Lower lobe of right lung (tissue), 2 donors: ENCODE results near the gene KIF26B. TPM values are rescaled to one million over a fixed set of nuclear protein-coding genes. Genes with fewer than 3 reads are reported as not detected.
"Not testable (repeated sequence)": the region's sequence is repeated elsewhere in the genome, so short reads cannot be mapped to it uniquely, and the experiment has no call there.

Source experiments
- ATAC-seq, 2 donors: fragments of 200-7000 bp; cut with Tn5 transposase; one replicate each; pipeline ENCODE4 v1.9.1; 2020 to 2022; ENCODE audit warnings: mild to moderate bottlenecking in 2 of 2, moderate library complexity in 2 of 2
- DNase-seq: peaks from one replicate; pipeline ENCODE4 v3.0.0-alpha.2; 2020
- H3K27ac ChIP-seq: fragments of 200-600 bp; one replicate; pipeline ENCODE4 v1.8.0; 2022
- H3K27me3 ChIP-seq: fragments of 200-600 bp; one replicate; pipeline ENCODE4 v1.8.0; 2022; ENCODE audit warnings: low read depth
- H3K36me3 ChIP-seq: fragments of 200-600 bp; one replicate; pipeline ENCODE4 v1.8.0; 2022; ENCODE audit warnings: mild to moderate bottlenecking
- H3K4me1 ChIP-seq: fragments of 200-600 bp; one replicate; pipeline ENCODE4 v1.8.0; 2022
- H3K4me3 ChIP-seq: fragments of 200-600 bp; one replicate; pipeline ENCODE4 v1.8.0; 2022; ENCODE audit warnings: mild to moderate bottlenecking
- H3K9me3 ChIP-seq: fragments of 200-600 bp; one replicate; pipeline ENCODE4 v1.8.0; 2022
- intact Hi-C: fragments of 100-400 bp; cut with DNase I; formaldehyde crosslinking; loops from one replicate; pipeline ENCODE4 v1.11.0; 2022
- total RNA-seq: library from RNA; stranded (reverse); fragmentation: NEBNext Ultra II Directional; extraction: Animal tissue kit (Norgen Biotek cat#: 25700); gene quantifications from one replicate; pipeline ENCODE4 v1.2.1, GENCODE V29; 2021
- TF ChIP-seq, protein P1 (sequence below): fragments of 200-600 bp; IDR thresholded peaks from one replicate; pipeline ENCODE4 v1.8.0; 2022; ENCODE audit warnings: antibody characterized with exemption, mild to moderate bottlenecking
- donor health status: DM: no; HTN: yes; CAD: no; lungs with severe emphysema.

The KIF26B gene
- total RNA-seq, 1 donor from 2014 or later: 1.2 TPM

GRCh38 chr1:245671349-245671748 is 516.6 kb downstream of the KIF26B start:
- TF ChIP-seq, protein P1, sequence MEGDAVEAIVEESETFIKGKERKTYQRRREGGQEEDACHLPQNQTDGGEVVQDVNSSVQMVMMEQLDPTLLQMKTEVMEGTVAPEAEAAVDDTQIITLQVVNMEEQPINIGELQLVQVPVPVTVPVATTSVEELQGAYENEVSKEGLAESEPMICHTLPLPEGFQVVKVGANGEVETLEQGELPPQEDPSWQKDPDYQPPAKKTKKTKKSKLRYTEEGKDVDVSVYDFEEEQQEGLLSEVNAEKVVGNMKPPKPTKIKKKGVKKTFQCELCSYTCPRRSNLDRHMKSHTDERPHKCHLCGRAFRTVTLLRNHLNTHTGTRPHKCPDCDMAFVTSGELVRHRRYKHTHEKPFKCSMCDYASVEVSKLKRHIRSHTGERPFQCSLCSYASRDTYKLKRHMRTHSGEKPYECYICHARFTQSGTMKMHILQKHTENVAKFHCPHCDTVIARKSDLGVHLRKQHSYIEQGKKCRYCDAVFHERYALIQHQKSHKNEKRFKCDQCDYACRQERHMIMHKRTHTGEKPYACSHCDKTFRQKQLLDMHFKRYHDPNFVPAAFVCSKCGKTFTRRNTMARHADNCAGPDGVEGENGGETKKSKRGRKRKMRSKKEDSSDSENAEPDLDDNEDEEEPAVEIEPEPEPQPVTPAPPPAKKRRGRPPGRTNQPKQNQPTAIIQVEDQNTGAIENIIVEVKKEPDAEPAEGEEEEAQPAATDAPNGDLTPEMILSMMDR: no peak
- Histone ChIP-seq H3K36me3 (no peaks in the 10 kb centered on the region), H3K9me3 (no peaks in the 10 kb centered on the region), H3K4me3 (no peak overlapping the region), H3K4me1 (no peaks in the 10 kb centered on the region), H3K27ac (no peak overlapping the region), H3K27me3 (no peaks in the 10 kb centered on the region)
- DNase-seq (no peak), ATAC-seq (no peak)
- intact Hi-C loops: no loop called here

- intact Hi-C loops: no loop called here
- no peaks in the 10 kb centered on the region for H3K36me3 ChIP-seq
- TF ChIP-seq, protein P1: no peak
- H3K9me3 ChIP-seq: no peaks in the 10 kb centered on the region
- ATAC-seq (no peak), DNase-seq (no peak)
- H3K27me3 ChIP-seq: no peaks in the 10 kb centered on the region
- H3K4me1 ChIP-seq: no peaks in the 10 kb centered on the region
- no peak overlapping the region for H3K27ac ChIP-seq
- no peak overlapping the region for H3K4me3 ChIP-seq
These were observed 517.4 kb downstream of the KIF26B start for GRCh38 chr1:245671966-245672767.

GRCh38 chr1:245672836-245673656 is 518.3 kb downstream of the KIF26B start:
- DNase-seq, H3K36me3 ChIP-seq, ATAC-seq, H3K9me3 ChIP-seq, H3K27me3 ChIP-seq, H3K4me1 ChIP-seq, H3K27ac ChIP-seq, intact Hi-C loops, H3K4me3 ChIP-seq: not testable (repeated sequence)

DNA sequence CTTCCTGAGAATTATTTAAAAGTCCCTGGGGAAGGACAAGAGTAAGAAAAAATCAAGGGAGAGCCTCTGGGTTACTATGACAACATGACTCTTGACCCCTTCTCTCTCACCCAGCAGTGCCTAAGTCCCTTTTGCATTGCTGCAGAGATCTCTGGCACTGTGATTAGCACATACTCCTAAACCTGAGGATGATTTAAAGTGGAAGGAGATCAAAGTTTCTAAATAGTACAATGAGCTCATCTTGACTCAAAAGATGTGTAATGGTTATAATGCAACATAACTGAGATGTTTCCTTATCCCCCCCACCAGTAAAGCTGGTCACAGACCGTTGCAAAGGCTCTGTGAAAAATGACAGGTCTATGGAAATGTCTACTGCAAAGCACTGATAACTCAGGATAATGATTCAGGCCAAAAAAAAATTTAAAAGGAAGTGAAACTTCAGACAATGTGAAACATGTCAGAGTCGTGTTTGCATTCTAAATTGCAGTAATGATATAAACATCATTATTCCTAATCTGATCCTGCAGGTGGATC is 519.2 kb downstream of the KIF26B start:
- H3K9me3 ChIP-seq: no peaks in the 10 kb centered on the region
- H3K27ac ChIP-seq: no peak overlapping the region
- no peaks in the 10 kb centered on the region for H3K36me3 ChIP-seq
- no peak overlapping the region for H3K4me3 ChIP-seq
- DNase-seq (no peak), ATAC-seq (no peak)
- H3K27me3 ChIP-seq: no peaks in the 10 kb centered on the region
- no peaks in the 10 kb centered on the region for H3K4me1 ChIP-seq
- TF ChIP-seq, protein P1: no peak
- intact Hi-C loops: no loop called here

GRCh38 chr1:245677461-245678240 is 522.9 kb downstream of the KIF26B start:
- Histone ChIP-seq H3K27ac (no peak overlapping the region), H3K4me3 (no peak overlapping the region), H3K4me1 (no peaks in the 10 kb centered on the region), H3K9me3 (no peaks in the 10 kb centered on the region), H3K36me3 (no peaks in the 10 kb centered on the region), H3K27me3 (no peaks in the 10 kb centered on the region)
- DNase-seq (no peak), ATAC-seq (no peak)
- TF ChIP-seq, protein P1: no peak
- intact Hi-C loops: no loop called here
